NCI-H226 (cell line): Measurements from ENCODE around the gene SLC23A2.
"Not testable (repeated sequence)": the region's sequence is repeated elsewhere in the genome, so short reads cannot be mapped to it uniquely, and the experiment has no call there.

Experiments
- DNase-seq: peaks from one replicate; pipeline ENCODE4 v3.0.0-alpha.2; 2015

Gene SLC23A2

DNA sequence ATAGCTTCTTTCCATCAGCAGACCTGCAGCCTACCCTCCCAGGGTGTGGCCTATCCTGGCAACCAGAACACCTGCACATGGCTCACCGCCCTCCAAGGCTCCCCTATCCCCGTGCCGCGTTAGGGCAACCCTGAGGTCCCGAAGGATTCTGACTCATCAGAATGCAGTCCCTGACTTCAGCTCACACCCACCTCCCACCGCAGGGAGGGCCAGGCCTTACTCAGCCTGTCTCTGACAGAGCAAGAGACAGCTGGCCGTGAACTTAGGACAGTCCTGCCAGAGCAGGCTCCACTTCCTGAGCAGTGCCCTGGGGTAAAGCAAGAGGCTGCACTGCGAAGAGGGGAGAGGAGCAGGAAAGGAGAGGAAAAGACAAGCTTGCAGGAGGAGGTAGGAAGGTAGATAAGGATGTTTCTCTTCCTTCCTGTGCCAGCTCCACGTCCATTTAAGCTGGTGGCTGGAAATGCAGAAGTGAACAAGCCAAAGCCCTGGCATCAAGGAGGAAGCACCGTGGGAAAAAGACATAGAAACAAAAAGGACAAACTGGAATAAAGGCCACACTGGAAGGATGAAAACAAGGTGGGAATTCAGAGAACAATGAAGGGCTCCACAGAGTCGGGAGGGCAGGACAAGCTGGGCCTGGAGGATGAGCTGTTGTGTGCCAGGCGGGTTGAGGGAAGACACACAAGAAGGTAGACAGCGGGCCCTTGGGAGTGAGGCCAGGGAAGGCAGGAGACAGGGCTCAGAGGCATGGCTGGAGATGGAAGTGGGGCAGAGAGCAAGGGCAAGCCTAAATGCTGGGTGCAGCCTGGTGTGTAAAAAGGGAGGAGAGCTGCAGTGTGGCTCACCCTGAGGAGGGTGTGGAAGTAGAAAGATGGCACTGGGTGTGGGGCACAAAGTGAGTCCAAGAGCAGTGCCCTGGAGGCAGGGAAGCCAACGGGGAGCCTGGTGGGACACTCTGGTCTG is 102.7 kb downstream of the SLC23A2 start:
- peak; percentile 56 for DNase-seq

GRCh38 chr20:4897600-4897999 is 103.7 kb downstream of the SLC23A2 start:
- DNase-seq, result no peak

DNA sequence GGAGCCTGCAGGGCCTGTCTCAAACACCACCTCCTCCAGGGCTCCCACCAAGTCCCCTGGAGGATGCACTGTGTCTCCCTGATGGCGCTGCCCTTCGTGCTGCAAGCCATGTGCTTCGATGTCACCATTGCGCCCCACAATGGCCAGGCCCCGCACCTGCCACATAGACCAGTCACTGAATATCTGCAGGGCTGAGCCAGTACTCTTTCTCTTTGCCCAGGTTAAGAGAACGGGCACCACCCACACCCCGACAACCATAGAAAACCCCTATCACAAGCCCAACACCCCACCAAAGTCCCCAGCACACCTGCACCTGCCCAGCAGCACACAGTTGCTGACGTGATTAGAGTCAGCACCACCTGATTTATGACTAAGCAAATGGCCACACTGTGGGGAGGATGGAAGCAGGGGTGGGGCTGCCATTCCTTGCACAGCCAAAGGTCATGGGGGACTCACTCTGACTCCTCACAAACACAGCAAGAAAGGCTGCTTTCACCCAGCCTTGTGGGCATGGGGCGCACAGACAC is 104.3 kb downstream of the SLC23A2 start:
- no peak for DNase-seq

GRCh38 chr20:4896119-4896702 is 105.1 kb downstream of the SLC23A2 start:
- DNase-seq, result no peak

GRCh38 chr20:4894981-4895381 is 106.3 kb downstream of the SLC23A2 start:
- DNase-seq, result no peak

DNA sequence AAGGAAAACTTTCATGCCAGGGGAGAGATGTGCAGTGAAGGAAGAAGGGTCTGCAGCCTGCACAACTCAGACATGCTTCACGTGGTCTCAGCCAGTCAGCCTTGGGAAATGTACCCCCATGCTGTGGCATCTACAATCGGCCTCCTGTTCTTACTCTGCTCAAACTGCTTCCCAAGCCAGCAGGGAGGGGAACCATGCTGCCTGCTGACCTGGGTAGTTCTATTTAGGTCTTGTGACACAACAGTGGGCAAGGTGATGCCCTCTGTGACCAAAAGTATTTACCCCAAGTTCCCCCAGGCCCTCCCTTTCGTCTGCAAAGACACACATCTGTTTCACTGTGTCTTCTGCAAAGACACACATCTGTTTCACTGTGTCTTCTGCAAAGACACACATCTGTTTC is 106.9 kb downstream of the SLC23A2 start:
- DNase-seq, result no peak

DNA sequence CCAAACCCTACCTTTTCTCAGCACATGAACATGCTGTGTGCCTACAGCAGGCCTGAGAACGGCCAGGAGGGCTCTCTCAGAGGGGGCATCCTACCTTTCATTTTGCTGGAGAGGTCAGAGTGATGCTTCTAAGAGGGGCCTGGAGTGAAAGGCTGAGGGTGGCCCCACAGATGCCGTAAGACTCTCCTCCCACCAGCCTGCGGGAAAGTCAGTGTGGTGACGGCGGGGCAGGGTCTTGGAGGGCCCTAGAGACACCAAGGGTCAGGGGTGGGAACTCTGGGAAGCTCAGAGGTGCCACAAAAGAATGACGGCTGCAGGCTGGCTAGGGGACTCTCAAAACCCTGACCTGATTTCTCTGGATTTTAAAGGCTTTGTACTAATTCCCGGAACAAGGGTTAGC is 107.6 kb downstream of the SLC23A2 start:
- DNase-seq, result no peak

GRCh38 chr20:4891997-4892396 is 109.3 kb downstream of the SLC23A2 start:
- no peak for DNase-seq

- no peak for DNase-seq
These were observed 110.0 kb downstream of the SLC23A2 start for GRCh38 chr20:4891190-4891763.

GRCh38 chr20:4889446-4889845 is 111.9 kb downstream of the SLC23A2 start:
- no peak for DNase-seq

DNA sequence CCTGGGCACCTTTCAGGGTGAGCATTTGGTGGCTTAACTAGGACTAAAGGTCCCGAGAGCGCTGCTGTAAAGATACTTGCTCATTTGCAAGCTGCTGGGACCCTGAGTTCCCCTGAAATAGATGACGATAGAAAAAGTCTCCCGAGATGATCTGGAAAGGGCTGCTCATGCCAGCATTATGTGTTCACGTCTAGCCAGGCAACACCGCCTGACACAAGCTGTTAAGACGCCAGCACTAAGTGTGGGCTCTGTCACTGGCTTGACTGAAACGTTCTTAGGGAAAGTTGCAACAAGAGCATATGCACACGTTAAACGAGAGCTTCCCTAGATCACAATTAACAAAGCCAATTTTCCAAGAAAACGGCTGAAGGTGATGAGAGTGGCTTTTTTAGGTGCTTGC is 113.7 kb downstream of the SLC23A2 start:
- DNase-seq, result no peak

- no peak for DNase-seq
These were observed 114.4 kb downstream of the SLC23A2 start for GRCh38 chr20:4886771-4887527.

DNA sequence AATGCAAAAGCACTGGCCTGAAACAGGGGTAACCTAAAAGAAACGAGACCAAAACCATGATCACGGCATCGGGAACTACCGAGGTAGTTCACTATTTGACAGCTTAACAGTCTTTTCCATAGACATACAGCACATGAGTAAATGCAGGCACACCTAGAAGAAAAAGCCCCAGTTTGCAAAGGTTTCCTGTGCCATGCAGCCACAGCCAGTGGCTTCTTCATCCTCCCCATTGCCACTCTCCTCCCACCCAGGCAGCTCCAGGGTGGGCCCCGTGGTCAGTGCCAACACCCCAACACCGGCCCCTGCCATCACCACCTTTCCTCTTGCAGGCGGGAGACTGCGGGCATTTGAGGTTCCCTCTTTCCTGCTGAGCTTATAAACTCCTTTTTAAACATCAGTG is 115.4 kb downstream of the SLC23A2 start:
- no peak for DNase-seq

DNA sequence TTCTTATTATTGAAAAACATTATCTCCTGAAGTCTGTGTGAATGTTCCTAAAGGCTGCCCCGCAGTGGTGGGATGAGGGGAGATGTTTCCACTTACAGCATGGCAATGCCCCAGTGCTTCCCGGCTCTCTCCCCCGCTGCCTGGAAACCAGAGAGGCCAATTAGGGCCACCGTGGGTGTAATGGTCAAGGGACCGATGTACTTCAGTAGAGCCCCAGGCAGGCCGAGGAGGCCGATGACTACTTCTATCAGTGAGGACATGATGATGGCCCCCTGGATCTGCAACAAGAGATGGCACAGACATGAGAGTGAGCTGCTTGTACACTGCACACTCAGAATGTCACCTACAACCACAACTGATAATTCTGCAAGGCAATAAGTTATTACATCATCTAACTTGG is 117.8 kb downstream of the SLC23A2 start:
- no peak for DNase-seq

DNA sequence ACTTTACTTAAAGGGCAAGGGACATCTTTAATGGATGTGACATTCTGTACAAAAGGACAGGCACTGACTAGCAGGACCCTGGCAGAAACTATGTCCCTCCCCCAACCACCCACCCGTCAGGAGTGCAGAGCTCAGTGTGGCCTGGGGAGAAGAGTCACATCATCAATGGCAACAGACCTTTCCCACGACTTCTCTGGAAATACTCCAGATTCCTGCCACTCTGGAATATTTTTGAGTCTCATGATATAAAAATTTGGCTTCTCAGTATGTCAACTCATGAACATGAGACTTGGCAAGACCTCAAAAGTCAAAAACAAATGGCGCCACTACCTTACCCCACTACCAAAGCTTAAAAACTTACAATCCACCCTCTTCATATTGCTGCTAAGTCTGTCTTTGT is 118.3 kb downstream of the SLC23A2 start:
- DNase-seq, result no peak

DNA sequence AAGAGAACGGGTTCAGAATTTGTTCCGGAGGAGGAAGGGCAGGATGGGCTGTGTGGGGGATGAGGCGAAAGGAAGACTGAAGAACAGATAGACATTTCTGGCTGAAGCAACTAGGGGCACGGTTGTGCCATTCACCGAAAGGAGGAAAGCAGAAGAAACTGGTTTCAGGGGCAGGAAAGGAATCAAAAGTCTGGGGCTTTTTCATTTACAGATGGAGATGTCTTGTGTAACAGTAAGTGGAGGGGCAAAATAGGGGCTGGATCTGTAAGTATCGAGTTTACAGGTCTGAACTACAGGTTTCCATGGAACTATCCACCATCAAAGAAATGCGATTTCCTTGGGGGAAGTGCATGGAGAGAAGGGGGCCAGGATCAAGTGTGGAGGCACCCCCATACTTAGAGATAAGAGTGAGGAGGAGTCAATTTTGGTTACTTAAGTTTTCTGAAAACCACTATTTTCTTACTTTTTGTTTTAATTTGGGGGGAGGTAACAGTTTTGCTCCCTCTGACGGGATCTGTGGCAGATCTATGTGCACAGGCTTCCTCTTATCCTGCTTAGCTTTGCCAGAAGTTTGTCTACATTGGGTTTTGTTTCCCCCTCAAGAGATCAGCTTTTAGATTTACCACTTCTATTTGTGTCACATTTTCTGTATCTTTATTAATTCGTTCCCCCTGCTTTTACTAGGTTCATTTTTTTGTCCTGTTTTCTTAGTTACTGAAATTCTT is 120.1 kb downstream of the SLC23A2 start:
- DNase-seq, result no peak

DNA sequence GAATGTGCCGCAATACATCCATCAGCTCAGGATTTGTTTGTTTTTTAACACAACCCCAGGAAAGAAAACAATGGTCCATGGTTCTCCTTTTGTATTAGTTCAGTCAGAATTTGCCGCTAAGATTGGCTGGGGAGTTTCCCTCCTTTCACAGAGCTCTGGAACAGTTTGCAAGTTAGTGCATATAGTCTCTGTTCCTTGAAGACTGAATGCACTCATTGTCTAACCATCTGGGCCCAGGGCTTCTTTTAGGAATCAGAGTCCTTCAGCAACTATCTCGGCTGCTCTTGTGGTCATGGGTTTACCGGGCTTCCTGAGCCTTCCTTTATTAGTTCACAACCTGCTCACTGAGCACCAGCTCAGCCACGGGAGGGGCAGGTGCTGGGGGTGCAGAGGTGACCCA is 121.3 kb downstream of the SLC23A2 start:
- DNase-seq, result no peak

DNA sequence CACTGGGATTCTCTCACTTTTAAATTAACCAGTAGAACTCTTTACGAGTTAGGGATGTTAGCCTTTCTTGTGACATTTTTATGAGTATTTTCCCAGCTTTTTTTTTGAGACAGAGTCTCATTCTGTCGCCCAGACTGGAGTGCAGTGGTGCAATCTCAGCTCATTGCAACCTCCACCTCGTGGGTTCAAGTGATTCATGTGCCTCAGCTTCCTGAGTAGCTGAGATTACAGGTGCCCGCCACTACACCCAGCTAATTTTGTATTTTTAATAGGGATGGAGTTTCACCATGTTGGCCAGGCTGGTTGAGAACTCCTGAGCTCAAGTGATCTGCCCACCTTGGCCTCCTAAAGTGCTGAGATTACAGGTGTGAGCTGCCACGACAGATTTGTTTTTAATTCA is 123.2 kb downstream of the SLC23A2 start:
- not testable (repeated sequence) for DNase-seq

DNA sequence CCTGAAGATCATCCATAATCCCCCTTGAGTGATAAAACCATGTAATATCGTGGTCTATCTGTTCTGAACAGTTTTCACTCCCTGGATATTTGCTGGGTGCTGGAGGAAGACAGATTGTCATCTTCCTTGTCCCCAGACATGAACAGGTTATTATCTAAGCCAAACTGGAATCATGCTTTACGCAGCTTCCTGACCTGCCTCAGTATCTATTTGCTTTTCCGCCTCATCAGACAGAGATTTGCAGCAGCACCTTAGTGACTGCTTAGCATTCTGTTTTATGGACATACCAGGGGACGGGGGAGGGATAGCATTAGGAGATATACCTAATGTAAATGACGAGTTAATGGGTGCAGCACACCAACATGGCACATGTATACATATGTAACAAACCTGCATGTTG is 124.6 kb downstream of the SLC23A2 start:
- DNase-seq, result no peak

GRCh38 chr20:4876301-4876700 is 125.0 kb downstream of the SLC23A2 start:
- no peak for DNase-seq

- DNase-seq, result no peak
These were observed 125.7 kb downstream of the SLC23A2 start for GRCh38 chr20:4875578-4876067.

DNA sequence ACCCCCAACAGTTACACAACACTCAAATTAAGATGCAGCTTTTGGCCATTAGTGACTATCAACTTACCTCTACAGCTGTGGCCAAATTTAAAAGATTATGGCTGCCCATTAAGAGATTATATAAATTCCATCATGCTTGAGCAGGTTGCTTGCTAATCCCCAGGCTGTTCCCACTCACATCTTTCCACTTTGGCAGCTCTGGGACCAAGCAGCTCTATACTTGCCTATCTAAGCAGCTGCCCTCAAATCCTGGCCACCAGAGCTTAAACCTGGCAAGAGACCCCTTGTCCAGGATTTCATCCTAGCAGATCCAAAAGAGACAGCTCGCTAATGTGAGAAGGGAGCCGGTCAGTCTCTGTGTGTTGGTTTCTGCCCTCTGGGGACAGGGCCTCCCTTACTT is 127.9 kb downstream of the SLC23A2 start:
- DNase-seq, result no peak
